ENCODE measurements around the gene PSG6.
A peak's percentile ranks its signal among the peaks of the same experiment; 100 is the strongest.

GRCh38 chr19:42857544-42857867, 60.2 kb downstream of the PSG6 start:
- peak; percentile 37 for TF ChIP-seq CTCF (conservative IDR thresholded peaks at IDR 0.05; ENCODE audit: low read length)
- no peak for TF ChIP-seq EZH2phosphoT487 (IDR thresholded peaks at IDR 0.05; ENCODE audit: borderline replicate concordance)

Measured in Loucy (cell line).